ENCODE measurements around the gene NRXN2. TPM values are rescaled to one million over a fixed set of nuclear protein-coding genes. Genes with fewer than 3 reads are reported as not detected.

The NRXN2 gene
- total and polyA plus RNA-seq, 10 of the 15 experiments (the other 5 are each of a cell fraction or from before 2014, with no cell fraction given) = 0.03 to 1.4 (median 0.23) TPM

DNA sequence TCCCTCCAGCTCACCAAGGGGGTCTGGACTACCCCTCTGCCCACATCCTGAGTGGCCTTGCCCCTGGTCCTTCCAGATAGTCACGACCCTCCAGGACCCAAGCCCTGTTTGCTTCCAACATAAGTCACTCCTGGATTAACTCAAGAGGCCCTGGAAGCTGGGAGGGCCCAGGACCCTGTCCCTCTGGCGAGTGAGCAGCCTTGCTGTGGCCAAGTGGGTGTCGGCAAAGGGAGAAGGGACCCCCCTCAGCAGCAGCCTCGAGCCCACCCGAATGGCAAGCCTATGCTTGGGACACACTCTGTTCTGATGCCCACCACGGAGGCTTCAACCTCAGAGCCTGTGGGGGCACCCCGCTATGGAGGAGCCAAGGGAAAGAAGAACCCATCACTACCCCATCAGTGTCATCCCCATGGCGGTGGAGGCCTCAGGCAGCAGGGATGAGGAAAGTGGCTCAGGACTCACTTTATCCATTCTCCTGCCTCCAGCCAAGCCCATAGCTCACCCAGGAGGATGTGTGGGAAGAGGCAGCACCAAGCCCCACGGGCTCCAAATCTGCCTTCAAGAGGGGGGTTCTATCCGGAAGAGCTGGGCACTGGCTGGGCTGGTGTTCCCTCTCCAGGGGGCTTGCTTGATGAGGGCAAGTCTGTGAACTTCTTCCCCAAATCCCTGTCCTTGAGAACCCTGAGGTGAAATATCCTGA lies 119.4 kb downstream of the NRXN2 start:
- Histone ChIP-seq H3K79me2 (ENCODE audit: control insufficient read depth, insufficient read depth, low read length) (no peaks in the 10 kb centered on the region), H2AFZ (ENCODE audit: control insufficient read depth, low read depth, low read length) (no peak overlapping the region), H3K27me3 (replicated peaks in 1 of 2; ENCODE audit: control insufficient read depth in 2 of 2, insufficient read depth in 2 of 2, low read length in 1 of 2) (no peaks in the 10 kb centered on the region), H3K4me2 (ENCODE audit: control insufficient read depth, insufficient read depth) (no peak overlapping the region), H3K9ac (ENCODE audit: control insufficient read depth, insufficient read depth, low read length) (no peak overlapping the region), H3K4me3 (no peak overlapping the region), H3K36me3 (ENCODE audit: control insufficient read depth in 2 of 2, insufficient read depth in 2 of 2, low read length in 1 of 2) (no peaks in the 10 kb centered on the region), H4K20me1 (ENCODE audit: control insufficient read depth, insufficient read depth) (no peaks in the 10 kb centered on the region), H3K9me3 (replicated peaks; ENCODE audit: control insufficient read depth, insufficient read depth, low read length) (no peaks in the 10 kb centered on the region), H3K27ac (ENCODE audit: control insufficient read depth, insufficient read depth) (no peak overlapping the region), H3K4me1 (ENCODE audit: control insufficient read depth, insufficient read depth, low read length) (no peaks in the 10 kb centered on the region)
- ChIA-PET RAD21 (ENCODE audit: unreplicated experiment) (interaction anchor here (0.7 kb wide), 1 partner anchor 158 kb away, joined by 3 read pairs; no protein-coding TSS in a partner anchor), CTCF (interaction anchor here (0.6 to 1.2 kb wide), 3 partner anchors 46 to 155 kb away, joined by 3 read pairs; no protein-coding TSS in a partner anchor), POLR2A (no interaction called here), SMC1A (ENCODE audit: uncharacterized antibody, unreplicated experiment) (no interaction called here)
- in situ Hi-C loops (cut with MboI) (no loop called here), intact Hi-C loops (cut with micrococcal nuclease; ENCODE audit: unreplicated experiment) (no loop called here)
- BruUV-seq (replicated peaks) = no TSS peak
- ATAC-seq = no peak
- no peak for FAIRE-seq
- 17% methylated on average over 10 of the region's 10 CpGs for WGBS (ENCODE audit: insufficient coverage, insufficient replicate concordance, low lambda C conversion rate, missing lambda C conversion rate)
- DNase-seq (ENCODE audit: low read depth, low spot score) = no peak
- TF ChIP-seq, protein P1, sequence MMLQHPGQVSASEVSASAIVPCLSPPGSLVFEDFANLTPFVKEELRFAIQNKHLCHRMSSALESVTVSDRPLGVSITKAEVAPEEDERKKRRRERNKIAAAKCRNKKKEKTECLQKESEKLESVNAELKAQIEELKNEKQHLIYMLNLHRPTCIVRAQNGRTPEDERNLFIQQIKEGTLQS (IDR thresholded peaks at IDR 0.05; ENCODE audit: borderline replicate concordance, extremely low read depth, low read depth, low read length) = no peak
- TF ChIP-seq STAT1 (conservative IDR thresholded peaks at IDR 0.05) = no peak
- TF ChIP-seq POU2F2 (IDR thresholded peaks at IDR 0.05; ENCODE audit: borderline replicate concordance, low read depth, low read length) = no peak
- TF ChIP-seq, protein P2, sequence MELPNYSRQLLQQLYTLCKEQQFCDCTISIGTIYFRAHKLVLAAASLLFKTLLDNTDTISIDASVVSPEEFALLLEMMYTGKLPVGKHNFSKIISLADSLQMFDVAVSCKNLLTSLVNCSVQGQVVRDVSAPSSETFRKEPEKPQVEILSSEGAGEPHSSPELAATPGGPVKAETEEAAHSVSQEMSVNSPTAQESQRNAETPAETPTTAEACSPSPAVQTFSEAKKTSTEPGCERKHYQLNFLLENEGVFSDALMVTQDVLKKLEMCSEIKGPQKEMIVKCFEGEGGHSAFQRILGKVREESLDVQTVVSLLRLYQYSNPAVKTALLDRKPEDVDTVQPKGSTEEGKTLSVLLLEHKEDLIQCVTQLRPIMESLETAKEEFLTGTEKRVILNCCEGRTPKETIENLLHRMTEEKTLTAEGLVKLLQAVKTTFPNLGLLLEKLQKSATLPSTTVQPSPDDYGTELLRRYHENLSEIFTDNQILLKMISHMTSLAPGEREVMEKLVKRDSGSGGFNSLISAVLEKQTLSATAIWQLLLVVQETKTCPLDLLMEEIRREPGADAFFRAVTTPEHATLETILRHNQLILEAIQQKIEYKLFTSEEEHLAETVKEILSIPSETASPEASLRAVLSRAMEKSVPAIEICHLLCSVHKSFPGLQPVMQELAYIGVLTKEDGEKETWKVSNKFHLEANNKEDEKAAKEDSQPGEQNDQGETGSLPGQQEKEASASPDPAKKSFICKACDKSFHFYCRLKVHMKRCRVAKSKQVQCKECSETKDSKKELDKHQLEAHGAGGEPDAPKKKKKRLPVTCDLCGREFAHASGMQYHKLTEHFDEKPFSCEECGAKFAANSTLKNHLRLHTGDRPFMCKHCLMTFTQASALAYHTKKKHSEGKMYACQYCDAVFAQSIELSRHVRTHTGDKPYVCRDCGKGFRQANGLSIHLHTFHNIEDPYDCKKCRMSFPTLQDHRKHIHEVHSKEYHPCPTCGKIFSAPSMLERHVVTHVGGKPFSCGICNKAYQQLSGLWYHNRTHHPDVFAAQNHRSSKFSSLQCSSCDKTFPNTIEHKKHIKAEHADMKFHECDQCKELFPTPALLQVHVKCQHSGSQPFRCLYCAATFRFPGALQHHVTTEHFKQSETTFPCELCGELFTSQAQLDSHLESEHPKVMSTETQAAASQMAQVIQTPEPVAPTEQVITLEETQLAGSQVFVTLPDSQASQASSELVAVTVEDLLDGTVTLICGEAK (IDR thresholded peaks at IDR 0.05; ENCODE audit: borderline replicate concordance) = no peak
- TF ChIP-seq, protein P3, sequence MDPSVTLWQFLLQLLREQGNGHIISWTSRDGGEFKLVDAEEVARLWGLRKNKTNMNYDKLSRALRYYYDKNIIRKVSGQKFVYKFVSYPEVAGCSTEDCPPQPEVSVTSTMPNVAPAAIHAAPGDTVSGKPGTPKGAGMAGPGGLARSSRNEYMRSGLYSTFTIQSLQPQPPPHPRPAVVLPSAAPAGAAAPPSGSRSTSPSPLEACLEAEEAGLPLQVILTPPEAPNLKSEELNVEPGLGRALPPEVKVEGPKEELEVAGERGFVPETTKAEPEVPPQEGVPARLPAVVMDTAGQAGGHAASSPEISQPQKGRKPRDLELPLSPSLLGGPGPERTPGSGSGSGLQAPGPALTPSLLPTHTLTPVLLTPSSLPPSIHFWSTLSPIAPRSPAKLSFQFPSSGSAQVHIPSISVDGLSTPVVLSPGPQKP (IDR thresholded peaks at IDR 0.05; ENCODE audit: low read depth, low read length) = no peak
- no peak for TF ChIP-seq SUZ12 (IDR thresholded peaks at IDR 0.05; ENCODE audit: unreplicated experiment)
- TF ChIP-seq, protein P4, sequence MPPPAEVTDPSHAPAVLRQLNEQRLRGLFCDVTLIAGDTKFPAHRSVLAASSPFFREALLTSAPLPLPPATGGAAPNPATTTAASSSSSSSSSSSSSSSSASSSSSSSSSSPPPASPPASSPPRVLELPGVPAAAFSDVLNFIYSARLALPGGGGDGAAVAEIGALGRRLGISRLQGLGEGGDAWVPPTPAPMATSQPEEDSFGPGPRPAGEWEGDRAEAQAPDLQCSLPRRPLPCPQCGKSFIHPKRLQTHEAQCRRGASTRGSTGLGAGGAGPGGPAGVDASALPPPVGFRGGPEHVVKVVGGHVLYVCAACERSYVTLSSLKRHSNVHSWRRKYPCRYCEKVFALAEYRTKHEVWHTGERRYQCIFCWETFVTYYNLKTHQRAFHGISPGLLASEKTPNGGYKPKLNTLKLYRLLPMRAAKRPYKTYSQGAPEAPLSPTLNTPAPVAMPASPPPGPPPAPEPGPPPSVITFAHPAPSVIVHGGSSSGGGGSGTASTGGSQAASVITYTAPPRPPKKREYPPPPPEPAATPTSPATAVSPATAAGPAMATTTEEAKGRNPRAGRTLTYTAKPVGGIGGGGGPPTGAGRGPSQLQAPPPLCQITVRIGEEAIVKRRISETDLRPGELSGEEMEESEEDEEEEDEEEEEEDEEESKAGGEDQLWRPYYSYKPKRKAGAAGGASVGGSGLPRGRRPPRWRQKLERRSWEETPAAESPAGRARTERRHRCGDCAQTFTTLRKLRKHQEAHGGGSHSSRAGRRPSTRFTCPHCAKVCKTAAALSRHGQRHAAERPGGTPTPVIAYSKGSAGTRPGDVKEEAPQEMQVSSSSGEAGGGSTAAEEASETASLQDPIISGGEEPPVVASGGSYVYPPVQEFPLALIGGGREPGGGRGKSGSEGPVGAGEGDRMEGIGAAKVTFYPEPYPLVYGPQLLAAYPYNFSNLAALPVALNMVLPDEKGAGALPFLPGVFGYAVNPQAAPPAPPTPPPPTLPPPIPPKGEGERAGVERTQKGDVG (CRISPR knock-in tag; IDR thresholded peaks at IDR 0.05) = no peak
- TF ChIP-seq, protein P5, sequence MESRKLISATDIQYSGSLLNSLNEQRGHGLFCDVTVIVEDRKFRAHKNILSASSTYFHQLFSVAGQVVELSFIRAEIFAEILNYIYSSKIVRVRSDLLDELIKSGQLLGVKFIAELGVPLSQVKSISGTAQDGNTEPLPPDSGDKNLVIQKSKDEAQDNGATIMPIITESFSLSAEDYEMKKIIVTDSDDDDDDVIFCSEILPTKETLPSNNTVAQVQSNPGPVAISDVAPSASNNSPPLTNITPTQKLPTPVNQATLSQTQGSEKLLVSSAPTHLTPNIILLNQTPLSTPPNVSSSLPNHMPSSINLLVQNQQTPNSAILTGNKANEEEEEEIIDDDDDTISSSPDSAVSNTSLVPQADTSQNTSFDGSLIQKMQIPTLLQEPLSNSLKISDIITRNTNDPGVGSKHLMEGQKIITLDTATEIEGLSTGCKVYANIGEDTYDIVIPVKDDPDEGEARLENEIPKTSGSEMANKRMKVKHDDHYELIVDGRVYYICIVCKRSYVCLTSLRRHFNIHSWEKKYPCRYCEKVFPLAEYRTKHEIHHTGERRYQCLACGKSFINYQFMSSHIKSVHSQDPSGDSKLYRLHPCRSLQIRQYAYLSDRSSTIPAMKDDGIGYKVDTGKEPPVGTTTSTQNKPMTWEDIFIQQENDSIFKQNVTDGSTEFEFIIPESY (IDR thresholded peaks at IDR 0.05) = no peak
- TF ChIP-seq PAX5 (IDR thresholded peaks at IDR 0.05; ENCODE audit: borderline replicate concordance, low read depth, low read length) = no peak
- TF ChIP-seq STAT3 (IDR thresholded peaks at IDR 0.05; ENCODE audit: low read depth, low read length) = no peak
- TF ChIP-seq IKZF1 (conservative IDR thresholded peaks at IDR 0.05) = no peak
- TF ChIP-seq BRCA1 (IDR thresholded peaks at IDR 0.05; ENCODE audit: low read depth, low read length) = no peak
